Right lobe of liver (tissue), 4 donors: Measurements from ENCODE around the gene DYNC1LI1.

Experiments
- POLR2A ChIP-seq: fragments of 450-650 bp; IDR thresholded peaks from one replicate; pipeline ENCODE4 v1.6.1; 2017; ENCODE audit warnings: antibody characterized with exemption, mild to moderate bottlenecking
- TF ChIP-seq, protein P1 (sequence below), 4 donors: fragments of 200-600 bp in 3 of 4; fragments of 450-650 bp in 1 of 4; IDR thresholded peaks; one replicate each; pipeline versions ENCODE4 v1.5.1 to v1.8.0; 2016 to 2022; ENCODE audit warnings: antibody characterized with exemption in 4 of 4, mild to moderate bottlenecking in 2 of 4
- donor health status: DM: no; HTN: no; CAD: no.
- donor health status: DM: no; HTN: no; CAD: no.
- donor health status: DM: no; HTN: yes; CAD: no.

DNA sequence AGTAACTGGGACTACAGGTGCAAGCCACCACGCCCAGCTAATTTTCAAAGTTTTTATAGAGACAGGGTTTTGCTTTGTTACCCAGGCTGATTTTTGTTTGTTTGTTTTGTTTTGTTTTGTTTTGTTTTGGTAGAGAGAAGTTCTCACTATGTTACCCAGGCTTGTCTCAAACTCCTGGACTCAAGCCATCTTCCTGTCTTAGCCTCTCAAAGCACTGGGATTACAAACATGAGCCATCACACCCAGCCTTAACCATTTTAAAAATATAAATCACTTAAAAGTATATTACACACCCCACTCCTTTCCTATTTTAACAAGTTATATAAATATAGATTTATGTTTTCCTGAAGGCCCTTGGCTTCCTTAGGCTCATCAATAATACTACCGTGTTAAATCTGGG is 6.5 kb upstream of the DYNC1LI1 start:
- no peak for TF ChIP-seq POLR2A
- TF ChIP-seq, protein P1, sequence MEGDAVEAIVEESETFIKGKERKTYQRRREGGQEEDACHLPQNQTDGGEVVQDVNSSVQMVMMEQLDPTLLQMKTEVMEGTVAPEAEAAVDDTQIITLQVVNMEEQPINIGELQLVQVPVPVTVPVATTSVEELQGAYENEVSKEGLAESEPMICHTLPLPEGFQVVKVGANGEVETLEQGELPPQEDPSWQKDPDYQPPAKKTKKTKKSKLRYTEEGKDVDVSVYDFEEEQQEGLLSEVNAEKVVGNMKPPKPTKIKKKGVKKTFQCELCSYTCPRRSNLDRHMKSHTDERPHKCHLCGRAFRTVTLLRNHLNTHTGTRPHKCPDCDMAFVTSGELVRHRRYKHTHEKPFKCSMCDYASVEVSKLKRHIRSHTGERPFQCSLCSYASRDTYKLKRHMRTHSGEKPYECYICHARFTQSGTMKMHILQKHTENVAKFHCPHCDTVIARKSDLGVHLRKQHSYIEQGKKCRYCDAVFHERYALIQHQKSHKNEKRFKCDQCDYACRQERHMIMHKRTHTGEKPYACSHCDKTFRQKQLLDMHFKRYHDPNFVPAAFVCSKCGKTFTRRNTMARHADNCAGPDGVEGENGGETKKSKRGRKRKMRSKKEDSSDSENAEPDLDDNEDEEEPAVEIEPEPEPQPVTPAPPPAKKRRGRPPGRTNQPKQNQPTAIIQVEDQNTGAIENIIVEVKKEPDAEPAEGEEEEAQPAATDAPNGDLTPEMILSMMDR (IDR thresholded peaks at IDR 0.05): no peak
